B cell (primary cell): ENCODE results near the gene FSTL3. TPM values are rescaled to one million over a fixed set of nuclear protein-coding genes. Genes with fewer than 3 reads are reported as not detected.

ENCODE experiments used
- ATAC-seq: fragments of 200-7000 bp; cut with Tn5 transposase; one replicate; pipeline ENCODE4 v1.10.0; 2021; ENCODE audit warnings: low read depth, mild to moderate bottlenecking, moderate number of reproducible peaks, moderate library complexity
- CTCF ChIA-PET: fragments of 350-600 bp; sonication (Branson Sonifier 250); formaldehyde crosslinking; loops from one replicate; lab custom pipeline; 2021; ENCODE audit warnings: antibody characterized with exemption, inconsistent platforms; lab: Charles Lee
- POLR2A ChIA-PET: fragments of 350-600 bp; sonication (Branson Sonifier 250); formaldehyde crosslinking; loops from one replicate; lab custom pipeline; 2021; ENCODE audit warnings: antibody characterized with exemption; lab: Charles Lee
- DNase-seq: peaks from one replicate; pipeline ENCODE4 v3.0.0; 2013
- H2AFZ ChIP-seq: 2 replicates; pipeline ENCODE4 v1.6.1; 2012; ENCODE audit warnings: mild to moderate bottlenecking, low read depth, low read length; ENCODE audit not compliant: insufficient read depth, poor library complexity, severe bottlenecking
- H3K27ac ChIP-seq, 2 donors: 1 replicate in 1 of 2; 2 replicates in 1 of 2; pipeline ENCODE4 v1.5.1; 2012 to 2013; ENCODE audit warnings: low read length in 2 of 2, mild to moderate bottlenecking in 2 of 2, moderate library complexity in 1 of 2
- H3K27me3 ChIP-seq, 4 experiments: fragments of 200-600 bp in 1 of 4; sonication (generic) in 1 of 4; replicated peaks in 1 of 4; 1 replicate in 2 of 4; 2 replicates in 2 of 4; pipeline versions ENCODE4 v1.6.1 to v1.7.0; 2013 to 2016; ENCODE audit warnings: low read length in 3 of 4, mild to moderate bottlenecking in 2 of 4, mixed read lengths in 1 of 4, moderate library complexity in 1 of 4; ENCODE audit not compliant: insufficient read depth in 4 of 4, control insufficient read depth in 3 of 4; ENCODE audit errors: control extremely low read depth in 1 of 4
- H3K36me3 ChIP-seq, 2 experiments: replicated peaks in 1 of 2; 1 replicate in 1 of 2; 2 replicates in 1 of 2; pipeline versions ENCODE4 v1.6.1 to v1.7.1; 2013; ENCODE audit warnings: low read length in 1 of 2; ENCODE audit not compliant: insufficient read depth in 2 of 2, control insufficient read depth in 1 of 2; ENCODE audit errors: control extremely low read depth in 1 of 2, extremely low read depth in 1 of 2
- H3K4me1 ChIP-seq, 2 donors: fragments of 200-600 bp in 1 of 2; sonication (generic) in 1 of 2; 1 replicate in 1 of 2; 2 replicates in 1 of 2; pipeline versions ENCODE4 v1.5.1 to v1.6.1; 2013 to 2017; ENCODE audit warnings: low read length in 2 of 2; ENCODE audit not compliant: control insufficient read depth in 2 of 2, insufficient read depth in 2 of 2
- H3K4me2 ChIP-seq: replicated peaks from 2 replicates; pipeline ENCODE3; 2012; ENCODE audit warnings: mild to moderate bottlenecking, low read depth, low read length; ENCODE audit not compliant: poor library complexity, severe bottlenecking
- H3K4me3 ChIP-seq, 5 experiments: fragments of 200-600 bp in 1 of 5; sonication (generic) in 1 of 5; 1 replicate in 3 of 5; 2 replicates in 2 of 5; pipeline versions ENCODE4 v1.5.1 to v1.7.0; 2011 to 2016; ENCODE audit warnings: low read length in 4 of 5, mild to moderate bottlenecking in 4 of 5, low read depth in 2 of 5, control low read depth in 1 of 5, moderate library complexity in 1 of 5; ENCODE audit not compliant: insufficient read depth in 1 of 5; ENCODE audit errors: control extremely low read depth in 1 of 5, extremely low read depth in 1 of 5
- H3K79me2 ChIP-seq: fragments of 200-600 bp; sonication (generic); one replicate; pipeline ENCODE4 v1.6.0; 2016; ENCODE audit warnings: low read length; ENCODE audit not compliant: control insufficient read depth, insufficient read depth
- H3K9ac ChIP-seq: fragments of 200-600 bp; sonication (generic); 2 replicates; pipeline ENCODE4 v1.6.1; 2017; ENCODE audit warnings: mild to moderate bottlenecking, low read length, moderate library complexity
- H3K9me3 ChIP-seq, 3 donors: one replicate each; pipeline versions ENCODE4 v1.6.1 to v1.7.1; 2013; ENCODE audit warnings: low read length in 2 of 3; ENCODE audit not compliant: control insufficient read depth in 2 of 3, insufficient read depth in 1 of 3; ENCODE audit errors: control extremely low read depth in 1 of 3
- H4K20me1 ChIP-seq: 2 replicates; pipeline ENCODE4 v1.6.0; 2012; ENCODE audit warnings: mild to moderate bottlenecking, low read length; ENCODE audit not compliant: insufficient read depth, control insufficient read depth, poor library complexity, severe bottlenecking
- H3K27ac Mint-ChIP-seq: one replicate; pipeline ENCODE4 v1.8.0; 2021; ENCODE audit warnings: mixed read lengths
- H3K27me3 Mint-ChIP-seq: one replicate; pipeline ENCODE4 v1.8.0; 2021; ENCODE audit warnings: mixed read lengths
- H3K4me1 Mint-ChIP-seq: one replicate; pipeline ENCODE4 v1.8.0; 2021; ENCODE audit warnings: mixed read lengths
- H3K4me3 Mint-ChIP-seq: one replicate; pipeline ENCODE4 v1.8.0; 2021; ENCODE audit warnings: mixed read lengths
- H3K9me3 Mint-ChIP-seq: one replicate; pipeline ENCODE4 v1.8.0; 2022; ENCODE audit warnings: mixed read lengths; ENCODE audit not compliant: insufficient read depth
- EZH2 ChIP-seq: IDR thresholded peaks from 2 replicates; pipeline ENCODE4 v1.6.1; 2012; ENCODE audit warnings: borderline replicate concordance, low read depth, mild to moderate bottlenecking, moderate library complexity, low read length; ENCODE audit not compliant: insufficient read depth, poor library complexity, severe bottlenecking
- WGBS: methylation state at CpG from one replicate; pipeline ENCODE4 v1.1.5; 2013; ENCODE audit warnings: missing lambda C conversion rate; ENCODE audit not compliant: insufficient coverage; 5-methylcytosine and 5-hydroxymethylcytosine counted together
- intact Hi-C: fragments of 100-400 bp; cut with micrococcal nuclease; formaldehyde crosslinking; loops from one replicate; pipeline ENCODE4 v1.10.0; 2022
- polyA plus RNA-seq: library from polyadenylated mRNA; depleted of rRNA; stranded (reverse); fragments of >200 nt; gene quantifications from 2 replicates; pipeline ENCODE4 v1.2.3, GENCODE V29; 2012
- total RNA-seq, 2 donors: library from RNA; stranded (reverse); fragments of 120-200 nt in 1 of 2; gene quantifications; 1 replicate in 1 of 2; 2 replicates in 1 of 2; pipeline versions ENCODE4 v1.2.3 to v1.2.4, GENCODE V29; 2013 to 2022
- TF ChIP-seq, protein P1 (sequence below): fragments of 200-600 bp; IDR thresholded peaks from one replicate; pipeline ENCODE4 v1.8.0; 2022; ENCODE audit warnings: antibody characterized with exemption, mild to moderate bottlenecking

Gene FSTL3
- total and polyA plus RNA-seq, 2 donors (not counting 1 experiment from before 2014, with no cell fraction given), result 2.6 to 5.8 TPM

DNA sequence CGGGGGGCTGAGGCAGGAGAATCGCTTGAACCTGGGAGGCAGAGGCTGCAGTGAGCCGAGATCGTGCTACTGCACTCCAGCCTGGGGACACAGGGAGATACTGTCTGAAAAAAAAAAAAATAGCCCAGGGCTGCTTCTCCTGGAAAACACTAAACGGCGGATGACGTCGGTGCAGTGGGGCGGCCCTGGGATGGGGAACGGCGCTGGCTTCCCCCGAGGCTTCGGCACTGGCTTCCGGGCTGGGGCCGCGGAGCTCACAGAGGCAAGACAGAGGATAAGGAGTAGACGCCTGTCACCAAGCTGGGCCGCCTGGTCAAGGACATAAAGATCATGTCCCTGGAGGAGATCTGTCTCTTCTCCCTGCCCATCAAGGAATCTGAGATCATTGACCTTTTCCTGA, 14.0 kb downstream of the FSTL3 start:
- TF ChIP-seq, protein P1, sequence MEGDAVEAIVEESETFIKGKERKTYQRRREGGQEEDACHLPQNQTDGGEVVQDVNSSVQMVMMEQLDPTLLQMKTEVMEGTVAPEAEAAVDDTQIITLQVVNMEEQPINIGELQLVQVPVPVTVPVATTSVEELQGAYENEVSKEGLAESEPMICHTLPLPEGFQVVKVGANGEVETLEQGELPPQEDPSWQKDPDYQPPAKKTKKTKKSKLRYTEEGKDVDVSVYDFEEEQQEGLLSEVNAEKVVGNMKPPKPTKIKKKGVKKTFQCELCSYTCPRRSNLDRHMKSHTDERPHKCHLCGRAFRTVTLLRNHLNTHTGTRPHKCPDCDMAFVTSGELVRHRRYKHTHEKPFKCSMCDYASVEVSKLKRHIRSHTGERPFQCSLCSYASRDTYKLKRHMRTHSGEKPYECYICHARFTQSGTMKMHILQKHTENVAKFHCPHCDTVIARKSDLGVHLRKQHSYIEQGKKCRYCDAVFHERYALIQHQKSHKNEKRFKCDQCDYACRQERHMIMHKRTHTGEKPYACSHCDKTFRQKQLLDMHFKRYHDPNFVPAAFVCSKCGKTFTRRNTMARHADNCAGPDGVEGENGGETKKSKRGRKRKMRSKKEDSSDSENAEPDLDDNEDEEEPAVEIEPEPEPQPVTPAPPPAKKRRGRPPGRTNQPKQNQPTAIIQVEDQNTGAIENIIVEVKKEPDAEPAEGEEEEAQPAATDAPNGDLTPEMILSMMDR, result no peak
- no peak for TF ChIP-seq EZH2
- Mint-ChIP-seq H3K4me3 (no peak overlapping the region), H3K4me1 (no peaks in the 10 kb centered on the region), H3K9me3 (no peaks in the 10 kb centered on the region), H3K27ac (no peak overlapping the region), H3K27me3 (no peaks in the 10 kb centered on the region)
- H3K4me1 ChIP-seq, result peaks cover 2 to 5% of the 10 kb centered on the region in 2 donors
- DNase-seq (no peak), ATAC-seq (no peak)
- no peaks in the 10 kb centered on the region for H4K20me1 ChIP-seq
- H3K27me3 ChIP-seq, result peaks cover 0 to 5% (median 2%) of the 10 kb centered on the region in 4 experiments
- H2AFZ ChIP-seq, result no peak overlapping the region
- H3K4me2 ChIP-seq, result no peak overlapping the region
- ChIA-PET POLR2A (no interaction called here), CTCF (no interaction called here)
- H3K4me3 ChIP-seq, result no peak overlapping the region
- H3K9me3 ChIP-seq, result peaks cover 0 to 8% (median 0%) of the 10 kb centered on the region in 3 donors
- no peak overlapping the region for H3K27ac ChIP-seq
- no peaks in the 10 kb centered on the region for H3K79me2 ChIP-seq
- H3K36me3 ChIP-seq, result no peaks in the 10 kb centered on the region
- intact Hi-C loops, result no loop called here
- H3K9ac ChIP-seq, result no peak overlapping the region
- 89% methylated on average over 17 of the region's 18 CpGs for WGBS

DNA sequence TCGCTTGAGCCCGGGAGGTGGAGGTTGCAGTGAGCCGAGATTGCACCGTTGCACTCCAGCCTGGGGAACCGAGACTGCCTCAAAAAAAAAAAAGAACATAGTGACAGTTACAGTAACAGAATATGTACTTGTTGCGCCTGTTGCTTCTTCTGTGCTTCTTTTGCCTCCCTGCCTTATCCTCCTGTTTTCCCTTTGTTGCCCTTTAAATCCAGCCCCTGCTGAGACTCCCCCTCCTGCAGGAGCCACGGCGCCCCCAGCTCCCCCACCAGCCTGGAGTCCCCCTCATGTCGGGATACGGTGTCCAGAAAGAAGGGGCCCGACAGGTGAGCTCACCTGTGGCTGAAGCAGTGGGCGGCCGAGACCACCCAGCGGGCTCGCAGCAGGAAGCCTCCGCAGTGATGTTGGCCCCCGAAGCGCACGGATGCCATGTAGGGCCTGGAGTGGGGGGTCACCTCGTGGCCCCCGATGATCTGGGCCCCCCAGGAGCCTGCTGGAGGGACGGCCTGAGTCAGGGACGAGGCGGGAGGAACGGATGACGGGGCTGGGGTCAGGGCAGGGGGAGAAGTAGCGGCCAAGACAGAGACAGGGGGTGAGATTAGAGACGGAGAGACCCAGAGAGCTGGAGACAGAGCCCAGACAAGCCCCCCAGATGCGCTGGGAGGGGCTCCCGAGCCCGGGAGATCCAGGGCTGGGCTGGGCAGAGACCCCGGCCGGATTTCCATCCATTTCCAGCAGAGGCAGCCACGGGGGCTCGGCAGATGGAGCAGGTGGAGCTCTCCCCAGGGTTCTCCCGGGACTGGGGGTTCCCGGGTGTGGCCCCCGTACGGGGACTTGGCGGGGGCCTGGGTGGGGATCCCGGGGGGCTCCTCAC, 18.5 kb downstream of the FSTL3 start:
- H3K4me1 Mint-ChIP-seq, result no peaks in the 10 kb centered on the region
- Histone ChIP-seq H3K4me1 (peaks cover 7 to 10% of the 10 kb centered on the region in 2 donors), H3K27ac (no peak overlapping the region), H3K4me2 (peak overlapping the region; percentile 8), H3K36me3 (no peaks in the 10 kb centered on the region), H2AFZ (peak overlapping the region; percentile 42), H3K4me3 (no peak overlapping the region), H3K9me3 (peaks cover 0 to 8% (median 0%) of the 10 kb centered on the region in 3 donors), H3K9ac (no peak overlapping the region), H3K79me2 (no peaks in the 10 kb centered on the region), H4K20me1 (no peaks in the 10 kb centered on the region), H3K27me3 (peaks cover 0 to 33% (median 4%) of the 10 kb centered on the region in 4 experiments)
- no peaks in the 10 kb centered on the region for H3K9me3 Mint-ChIP-seq
- intact Hi-C loops, result no loop called here
- H3K27me3 Mint-ChIP-seq, result peaks cover 4% of the 10 kb centered on the region
- no peak overlapping the region for H3K4me3 Mint-ChIP-seq
- no peak for TF ChIP-seq EZH2
- TF ChIP-seq, protein P1, result no peak
- WGBS, result 9% methylated on average over 36 of the region's 41 CpGs
- H3K27ac Mint-ChIP-seq, result no peak overlapping the region
- ATAC-seq, result no peak
- CTCF ChIA-PET, result interaction anchor here (0.6 kb wide), 1 partner anchor 29 kb away, joined by 5 read pairs; no protein-coding TSS in a partner anchor
- POLR2A ChIA-PET, result no interaction called here
- DNase-seq, result no peak
